ENCODE measurements around the gene PIGA. TPM values are rescaled to one million over a fixed set of nuclear protein-coding genes. Genes with fewer than 3 reads are reported as not detected.
A peak's percentile ranks its signal among the peaks of the same experiment; 100 is the strongest.
"Not testable (repeated sequence)": the region's sequence is repeated elsewhere in the genome, so short reads cannot be mapped to it uniquely, and the experiment has no call there.

The PIGA gene
- total RNA-seq, 4 donors from 2014 or later = 12.1 to 27.2 (median 15.4) TPM

DNA sequence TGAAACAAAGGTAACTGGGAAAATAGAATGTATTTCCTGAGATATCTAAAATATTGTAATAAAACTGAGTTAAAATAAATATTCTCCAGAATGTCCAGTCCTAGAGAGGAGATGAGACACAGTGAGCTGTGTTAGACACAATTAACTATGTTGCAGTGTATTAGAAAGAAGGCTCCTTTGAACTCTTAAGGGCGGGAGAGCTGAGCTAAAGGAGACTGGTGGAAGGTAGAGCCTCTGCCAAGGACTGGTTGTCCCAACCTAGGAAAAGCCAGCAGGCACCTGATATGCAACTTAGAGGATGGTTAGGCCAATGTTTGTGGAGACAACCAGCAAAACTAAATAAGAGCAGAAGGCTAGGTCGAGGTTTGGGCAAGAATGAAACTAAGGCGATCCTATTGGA, 24.2 kb downstream of the PIGA start:
- Histone ChIP-seq H3K9me3 (no peaks in the 10 kb centered on the region), H3K27me3 (no peaks in the 10 kb centered on the region), H3K4me1 (peaks cover 0 to 5% of the 10 kb centered on the region in 2 donors), H3K36me3 (no peaks in the 10 kb centered on the region), H3K4me3 (replicated peaks in 1 of 3) (no peak overlapping the region), H3K27ac (peak overlapping the region in 1 of 3 donors; percentile 5)
- intact Hi-C loops (cut with DNase I) = no loop called here
- no peak for TF ChIP-seq POLR2A (IDR thresholded peaks at IDR 0.05)
- TF ChIP-seq CTCF (IDR thresholded peaks at IDR 0.05) = no peak
- DNase-seq = no peak
- WGBS, 2 donors = 87 to 90% methylated on average over 3 of the region's 3 CpGs

DNA sequence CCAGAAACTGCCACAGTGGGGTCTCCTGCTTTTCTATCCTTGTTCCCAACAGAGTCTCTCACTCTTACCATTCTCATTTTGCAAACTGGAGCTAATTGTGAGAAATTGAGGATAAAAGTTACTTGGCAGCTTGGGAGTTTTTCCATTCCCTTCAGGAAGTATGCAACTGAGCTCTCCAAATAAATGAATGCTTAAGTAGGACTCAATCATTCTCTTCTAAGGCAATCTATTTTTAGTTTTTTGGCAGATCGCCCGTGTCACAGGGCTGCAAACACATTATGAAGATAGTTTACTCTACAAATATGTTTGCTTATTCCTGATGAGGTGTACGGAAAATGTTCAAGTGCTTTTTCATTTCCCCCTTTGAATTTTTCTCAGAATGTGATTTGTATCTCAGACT, 25.2 kb downstream of the PIGA start:
- Histone ChIP-seq H3K4me1 (peaks cover 0 to 5% of the 10 kb centered on the region in 2 donors), H3K36me3 (no peaks in the 10 kb centered on the region), H3K27ac (peak overlapping the region; percentile 5 to 63 (median 43)), H3K27me3 (no peaks in the 10 kb centered on the region), H3K4me3 (replicated peaks in 1 of 3) (no peak overlapping the region), H3K9me3 (no peaks in the 10 kb centered on the region)
- intact Hi-C loops (cut with DNase I) = no loop called here
- 15 to 19% methylated on average over 3 of the region's 3 CpGs for WGBS, 2 donors
- no peak for TF ChIP-seq CTCF (IDR thresholded peaks at IDR 0.05)
- no peak for TF ChIP-seq POLR2A (IDR thresholded peaks at IDR 0.05)
- DNase-seq = peak; percentile 41 to 52

DNA sequence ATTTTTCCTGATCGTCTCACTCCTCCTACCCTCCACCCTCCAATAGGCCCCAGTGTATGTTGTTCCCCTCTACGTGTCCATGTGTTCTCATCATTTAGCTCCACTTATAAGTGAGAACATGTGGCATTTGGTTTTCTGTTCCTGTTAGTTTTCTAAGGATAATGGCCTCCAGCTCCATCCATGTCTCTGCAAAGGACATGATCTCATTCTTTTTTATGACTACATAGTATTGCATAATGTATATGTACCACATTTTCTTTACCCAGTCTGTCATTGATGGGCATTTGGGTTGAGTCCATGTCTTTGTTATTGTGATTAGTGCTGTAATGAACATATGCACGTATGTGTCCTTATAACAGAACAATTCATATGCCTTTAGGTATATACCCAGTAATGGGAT, 29.4 kb downstream of the PIGA start:
- H3K36me3 ChIP-seq; H3K27ac ChIP-seq; intact Hi-C loops (cut with DNase I); H3K4me1 ChIP-seq; H3K4me3 ChIP-seq (replicated peaks in 1 of 3); H3K27me3 ChIP-seq; DNase-seq; H3K9me3 ChIP-seq: not testable (repeated sequence)
- WGBS, 2 donors = 91% methylated on average over 3 of the region's 3 CpGs

GRCh38 chrX:15301924-15302323, 33.4 kb downstream of the PIGA start:
- peak; percentile 2 to 9 for DNase-seq
- no peaks in the 10 kb centered on the region for H3K9me3 ChIP-seq
- intact Hi-C loops (cut with DNase I) = no loop called here
- no peaks in the 10 kb centered on the region for H3K36me3 ChIP-seq
- no peak overlapping the region for H3K4me3 ChIP-seq (replicated peaks in 1 of 3)
- H3K27ac ChIP-seq = no peak overlapping the region
- no peaks in the 10 kb centered on the region for H3K4me1 ChIP-seq
- no peaks in the 10 kb centered on the region for H3K27me3 ChIP-seq
- TF ChIP-seq CTCF (IDR thresholded peaks at IDR 0.05) = no peak
- TF ChIP-seq POLR2A (IDR thresholded peaks at IDR 0.05) = no peak
- WGBS, 2 donors = 34 to 73% methylated on average over 2 to 4 of the region's 4 CpGs

DNA sequence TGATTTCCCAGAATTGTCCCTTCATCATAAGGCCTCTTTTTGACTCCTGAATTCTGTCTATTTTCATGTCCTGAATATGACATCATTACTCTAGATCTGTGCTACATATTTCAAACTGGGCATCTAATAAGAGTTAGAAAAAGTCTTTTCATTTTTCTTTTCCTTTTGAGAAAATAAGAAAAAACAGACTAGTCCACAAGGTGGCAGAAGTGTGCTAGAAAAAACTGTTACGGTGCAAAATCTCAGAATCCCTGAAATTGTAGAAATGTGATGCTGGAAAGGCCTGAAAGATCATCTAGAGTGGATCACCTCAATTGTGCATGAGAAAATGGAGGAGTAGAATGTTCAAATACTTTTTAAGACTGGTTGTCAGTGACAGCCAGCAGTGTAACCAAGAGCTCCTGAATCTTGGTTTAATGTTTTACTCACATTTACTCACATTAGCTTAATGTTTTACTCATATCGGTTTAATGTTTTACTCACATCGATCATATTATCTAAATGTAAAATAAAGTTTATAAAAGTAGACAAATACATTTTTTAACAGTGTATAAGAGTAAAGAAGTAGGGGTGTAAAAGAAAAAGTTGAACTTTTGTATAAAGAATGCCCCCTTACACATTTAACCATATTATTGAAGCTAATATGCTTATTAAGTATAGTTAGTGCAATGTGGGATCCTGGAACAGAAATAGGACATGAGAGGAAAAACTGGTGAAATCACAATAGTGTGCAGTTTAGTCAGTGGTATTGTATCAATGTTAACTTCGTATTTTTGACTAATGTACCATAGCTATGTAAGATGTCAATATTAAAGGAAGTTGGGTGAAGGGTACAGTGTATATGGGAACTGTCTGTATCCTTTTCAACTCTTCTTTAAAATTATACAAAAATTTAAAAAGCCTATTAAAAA, 35.1 kb downstream of the PIGA start:
- intact Hi-C loops (cut with DNase I) = no loop called here
- DNase-seq = no peak
- Histone ChIP-seq H3K4me3 (replicated peaks in 1 of 3) (no peak overlapping the region), H3K4me1 (no peaks in the 10 kb centered on the region), H3K9me3 (no peaks in the 10 kb centered on the region), H3K36me3 (no peaks in the 10 kb centered on the region), H3K27me3 (no peaks in the 10 kb centered on the region), H3K27ac (no peak overlapping the region)
- TF ChIP-seq POLR2A (IDR thresholded peaks at IDR 0.05) = no peak
- peak in 4 of 6 experiments; percentile 23 to 45 (median 43) for TF ChIP-seq CTCF (IDR thresholded peaks at IDR 0.05)
- WGBS, 2 donors = 64 to 71% methylated on average over 4 of the region's 4 CpGs
